CD4-positive, CD25-positive, alpha-beta regulatory T cell (primary cell): ENCODE data around the gene PPTC7. TPM values are rescaled to one million over a fixed set of nuclear protein-coding genes. Genes with fewer than 3 reads are reported as not detected.
"Not testable (repeated sequence)": the region's sequence is repeated elsewhere in the genome, so short reads cannot be mapped to it uniquely, and the experiment has no call there.

Experiments used
- ATAC-seq, 2 donors: fragments of 150-1000 bp; cut with Tn5 transposase; one replicate each; pipeline ENCODE4 v1.10.0; 2021; ENCODE audit warnings: low read depth in 2 of 2, moderate number of reproducible peaks in 2 of 2, moderate library complexity in 1 of 2
- DNase-seq, 3 donors: peaks; one replicate each; pipeline versions ENCODE4 v3.0.0 to v3.0.0-alpha.2; 2012 to 2022; ENCODE audit warnings: mixed read lengths in 1 of 3
- H3K27ac ChIP-seq: one replicate; pipeline ENCODE4 v1.7.0; 2013; ENCODE audit warnings: mild to moderate bottlenecking, low read length; ENCODE audit not compliant: insufficient read depth, poor library complexity, severe bottlenecking
- H3K27me3 ChIP-seq: one replicate; pipeline ENCODE4 v1.7.0; 2013; ENCODE audit warnings: low read length; ENCODE audit not compliant: control insufficient read depth, insufficient read depth
- H3K36me3 ChIP-seq: one replicate; pipeline ENCODE4 v1.7.0; 2013; ENCODE audit warnings: mild to moderate bottlenecking, low read length, moderate library complexity; ENCODE audit not compliant: control insufficient read depth, insufficient read depth
- H3K4me1 ChIP-seq: 2 replicates; pipeline ENCODE4 v1.7.0; 2013; ENCODE audit warnings: mild to moderate bottlenecking, low read length; ENCODE audit not compliant: insufficient read depth, control insufficient read depth, poor library complexity, severe bottlenecking
- H3K4me3 ChIP-seq: one replicate; pipeline ENCODE4 v1.7.0; 2013; ENCODE audit warnings: low read depth, mild to moderate bottlenecking, low read length, moderate library complexity
- H3K9me3 ChIP-seq, 2 experiments: 1 replicate in 1 of 2; 2 replicates in 1 of 2; pipeline ENCODE4 v1.7.0; 2013; ENCODE audit warnings: low read length in 2 of 2, mild to moderate bottlenecking in 1 of 2, moderate library complexity in 1 of 2; ENCODE audit not compliant: control insufficient read depth in 2 of 2
- H3K27ac Mint-ChIP-seq, 3 donors: one replicate each; pipeline ENCODE4 v1.8.0; 2020 to 2022; ENCODE audit warnings: mild to moderate bottlenecking in 3 of 3, mixed read lengths in 3 of 3, moderate library complexity in 2 of 3
- H3K27me3 Mint-ChIP-seq: one replicate; pipeline ENCODE4 v1.8.0; 2022; ENCODE audit warnings: mild to moderate bottlenecking, mixed read lengths
- H3K36me3 Mint-ChIP-seq: one replicate; pipeline ENCODE4 v1.8.0; 2020; ENCODE audit warnings: mixed read lengths
- H3K4me1 Mint-ChIP-seq, 4 donors: one replicate each; pipeline ENCODE4 v1.8.0; 2020 to 2022; ENCODE audit warnings: mixed read lengths in 4 of 4, mild to moderate bottlenecking in 1 of 4
- H3K4me3 Mint-ChIP-seq, 4 donors: one replicate each; pipeline ENCODE4 v1.8.0; 2020 to 2022; ENCODE audit warnings: mild to moderate bottlenecking in 4 of 4, mixed read lengths in 4 of 4, moderate library complexity in 3 of 4
- H3K9me3 Mint-ChIP-seq, 7 donors: one replicate each; pipeline ENCODE4 v1.8.0; 2020 to 2022; ENCODE audit warnings: mixed read lengths in 7 of 7, mild to moderate bottlenecking in 3 of 7, moderate library complexity in 2 of 7
- polyA plus RNA-seq, 4 donors: library from polyadenylated mRNA; unstranded; fragments of 300-500 nt; fragmentation: Illumina TruSeq; gene quantifications; one replicate each; pipeline ENCODE4 v1.2.3, GENCODE V29; 2021
- total RNA-seq: library from RNA; stranded (reverse); gene quantifications from one replicate; pipeline ENCODE4 v1.2.3, GENCODE V29; 2022

Gene PPTC7
- total and polyA plus RNA-seq, 5 donors from 2014 or later: 6.7 to 42.3 (median 9.4) TPM

DNA sequence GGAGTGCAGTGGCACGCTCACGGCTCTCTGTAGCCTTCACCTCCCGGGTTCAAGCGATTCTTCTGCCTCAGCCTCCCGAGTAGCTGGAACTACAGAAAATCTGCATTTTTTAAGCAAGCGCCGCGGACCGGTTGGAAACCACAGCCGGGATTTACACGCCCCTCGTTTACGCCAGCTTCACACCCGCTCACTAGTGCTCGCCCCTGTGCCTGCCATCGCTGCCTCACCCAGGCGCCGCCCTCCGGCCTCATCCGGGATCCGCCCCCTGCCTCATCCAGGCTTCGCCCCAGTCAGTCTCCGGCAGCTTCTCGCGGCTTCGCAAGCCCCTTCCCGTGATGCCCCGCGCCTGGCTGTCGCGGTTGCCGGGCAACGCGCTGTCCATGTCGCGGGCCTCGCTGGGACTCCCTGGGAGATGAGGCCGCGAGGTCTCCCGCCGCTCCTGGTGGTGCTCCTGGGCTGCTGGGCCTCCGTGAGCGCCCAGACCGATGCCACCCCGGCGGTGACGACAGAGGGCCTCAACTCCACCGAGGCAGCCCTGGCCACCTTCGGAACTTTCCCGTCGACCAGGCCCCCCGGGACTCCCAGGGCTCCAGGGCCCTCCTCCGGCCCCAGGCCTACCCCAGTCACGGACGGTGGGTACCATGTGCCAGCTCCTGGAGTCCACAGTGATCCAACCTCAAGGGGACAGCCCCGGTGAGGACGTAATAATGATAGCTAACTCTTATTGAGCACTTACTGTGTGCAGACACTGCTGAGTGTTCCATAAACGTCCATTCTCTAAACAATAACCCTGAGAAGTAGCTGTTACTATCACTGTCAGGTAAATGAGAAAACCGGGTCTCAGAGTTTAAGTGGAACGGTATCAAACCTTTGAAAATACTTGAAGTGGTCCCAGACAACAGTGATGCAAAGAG lies 30.9 kb upstream of the PPTC7 start, which contains the start of gene TCTN1:
Gene TCTN1 (plus strand): TSS at position 359 of the 914 bp plus-strand sequence. CDS start 54 bp downstream, at position 413.
- Histone ChIP-seq H3K27ac (peak within 1 kb of the TSS; percentile 78), H3K4me1 (peaks cover 9% of the 10 kb centered on the region), H3K9me3 (no peaks in the 10 kb centered on the region), H3K27me3 (no peaks in the 10 kb centered on the region), H3K36me3 (no peaks in the 10 kb centered on the region), H3K4me3 (peak within 1 kb of the TSS; percentile 68)
- peak within 1 kb of the TSS; percentile 63 to 90 (median 85) for H3K27ac Mint-ChIP-seq
- H3K27me3 Mint-ChIP-seq: peaks cover 4% of the 10 kb centered on the region
- ATAC-seq (peak; percentile 99 to 100), DNase-seq (peak; percentile 94 to 97 (median 94))
- peaks cover 5 to 22% (median 10%) of the 10 kb centered on the region in 4 donors for H3K4me1 Mint-ChIP-seq
- peak within 1 kb of the TSS; percentile 87 to 95 (median 89) for H3K4me3 Mint-ChIP-seq
- peaks cover 3% of the 10 kb centered on the region for H3K36me3 Mint-ChIP-seq
- H3K9me3 Mint-ChIP-seq: no peaks in the 10 kb centered on the region

DNA sequence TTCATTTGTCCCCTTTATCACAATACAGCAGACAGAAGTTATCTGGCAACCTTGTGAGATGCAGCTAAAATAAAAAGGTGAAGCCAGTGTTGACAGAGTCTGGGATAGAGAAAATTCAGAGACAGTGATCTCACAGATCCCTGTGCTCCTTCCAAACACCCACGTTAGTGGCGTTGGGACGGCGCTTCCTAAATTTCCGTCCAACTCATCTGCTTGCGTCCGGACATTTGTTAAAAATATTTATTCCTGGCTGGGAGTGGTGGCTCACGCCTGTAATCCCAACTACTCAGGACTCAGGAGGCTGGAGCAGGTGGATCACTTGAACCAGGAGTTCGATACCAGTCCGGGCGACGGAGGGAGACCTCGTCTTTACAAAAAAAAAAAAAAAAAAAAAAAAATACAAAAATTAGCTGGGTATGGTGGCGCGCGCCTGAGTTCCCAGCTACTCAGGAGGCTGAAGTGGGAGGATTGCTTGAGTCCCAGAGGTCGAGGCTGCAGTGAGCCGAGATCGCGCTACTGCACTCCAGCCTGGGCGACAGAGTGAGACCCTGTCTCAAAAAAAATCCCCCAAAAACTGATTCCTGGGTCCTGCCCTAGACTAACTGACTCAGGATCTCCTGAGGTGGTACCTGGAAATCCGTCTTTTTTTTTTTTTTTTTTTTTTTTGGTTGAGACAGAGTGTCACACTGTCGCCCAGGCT lies 30.1 kb upstream of the PPTC7 start:
- Mint-ChIP-seq H3K9me3 (no peaks in the 10 kb centered on the region), H3K36me3 (peaks cover 3% of the 10 kb centered on the region), H3K27me3 (peaks cover 4% of the 10 kb centered on the region), H3K4me1 (peaks cover 5 to 22% (median 10%) of the 10 kb centered on the region in 4 donors), H3K4me3 (peak overlapping the region; percentile 87 to 95 (median 89)), H3K27ac (peak overlapping the region; percentile 60 to 90 (median 85))
- DNase-seq (no peak), ATAC-seq (no peak)
- peaks cover 9% of the 10 kb centered on the region for H3K4me1 ChIP-seq
- peak overlapping the region; percentile 68 for H3K4me3 ChIP-seq
- H3K9me3 ChIP-seq: no peaks in the 10 kb centered on the region
- no peaks in the 10 kb centered on the region for H3K27me3 ChIP-seq
- peak overlapping the region; percentile 78 for H3K27ac ChIP-seq
- no peaks in the 10 kb centered on the region for H3K36me3 ChIP-seq

- Mint-ChIP-seq H3K9me3 (no peaks in the 10 kb centered on the region), H3K36me3 (no peaks in the 10 kb centered on the region), H3K4me1 (peaks cover 10 to 25% (median 18%) of the 10 kb centered on the region in 4 donors), H3K27me3 (no peaks in the 10 kb centered on the region), H3K27ac (peak overlapping the region; percentile 45 to 95 (median 92)), H3K4me3 (peak overlapping the region; percentile 82 to 96 (median 91))
- Histone ChIP-seq H3K4me1 (peaks cover 4% of the 10 kb centered on the region), H3K27me3 (no peaks in the 10 kb centered on the region), H3K36me3 (no peaks in the 10 kb centered on the region), H3K9me3 (no peaks in the 10 kb centered on the region), H3K4me3 (no peak overlapping the region), H3K27ac (no peak overlapping the region)
- DNase-seq (no peak), ATAC-seq (no peak)
Observed at GRCh38 chr12:110606253-110606611, 23.1 kb upstream of the PPTC7 start.

DNA sequence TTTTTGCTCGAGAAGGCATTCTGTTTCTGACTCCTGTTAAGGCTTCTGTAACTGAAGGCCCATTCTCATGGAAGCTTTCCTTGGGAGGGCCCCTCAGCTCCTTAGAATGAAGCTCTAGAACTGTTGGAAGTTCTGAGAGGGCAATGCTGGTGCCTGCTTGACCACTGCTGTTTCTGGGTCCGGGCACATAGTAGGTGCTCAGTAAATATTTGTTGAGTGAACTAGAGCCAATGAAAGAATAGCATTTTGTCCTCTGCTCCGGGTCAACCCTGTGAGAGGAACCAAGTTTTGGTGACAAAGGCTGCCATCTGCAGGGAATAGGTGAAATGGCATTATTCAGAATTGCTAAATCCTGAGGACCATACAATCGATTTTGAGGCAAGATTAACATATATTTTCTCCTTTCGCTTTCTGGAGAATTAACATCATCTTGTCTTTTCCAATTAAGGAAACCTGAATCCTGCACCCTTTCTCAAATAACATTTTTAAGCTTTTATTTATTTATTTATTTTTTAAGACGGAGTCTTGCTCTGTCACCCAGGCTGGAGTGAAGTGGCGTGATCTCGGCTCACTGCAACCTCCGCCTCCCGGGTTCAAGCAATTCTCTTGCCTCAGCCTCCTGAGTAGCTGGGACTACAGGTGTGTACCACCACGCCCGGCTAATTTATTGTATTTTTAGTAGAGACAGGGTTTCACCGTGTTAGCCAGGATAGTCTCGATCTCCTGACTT lies 19.1 kb upstream of the PPTC7 start:
- not testable (repeated sequence) for H3K9me3 ChIP-seq, H3K4me3 ChIP-seq, H3K4me1 ChIP-seq, H3K9me3 Mint-ChIP-seq, H3K27ac ChIP-seq, H3K27me3 Mint-ChIP-seq, H3K36me3 ChIP-seq, H3K27me3 ChIP-seq, H3K36me3 Mint-ChIP-seq
- peaks cover 9 to 24% (median 16%) of the 10 kb centered on the region in 4 donors for H3K4me1 Mint-ChIP-seq
- peak overlapping the region in 1 of 4 donors; percentile 33 for H3K4me3 Mint-ChIP-seq
- H3K27ac Mint-ChIP-seq: peak overlapping the region in 2 of 3 donors; percentile 31 to 69
- DNase-seq (peak; percentile 23 to 74 (median 66)), ATAC-seq (peak; percentile 70 to 72)

DNA sequence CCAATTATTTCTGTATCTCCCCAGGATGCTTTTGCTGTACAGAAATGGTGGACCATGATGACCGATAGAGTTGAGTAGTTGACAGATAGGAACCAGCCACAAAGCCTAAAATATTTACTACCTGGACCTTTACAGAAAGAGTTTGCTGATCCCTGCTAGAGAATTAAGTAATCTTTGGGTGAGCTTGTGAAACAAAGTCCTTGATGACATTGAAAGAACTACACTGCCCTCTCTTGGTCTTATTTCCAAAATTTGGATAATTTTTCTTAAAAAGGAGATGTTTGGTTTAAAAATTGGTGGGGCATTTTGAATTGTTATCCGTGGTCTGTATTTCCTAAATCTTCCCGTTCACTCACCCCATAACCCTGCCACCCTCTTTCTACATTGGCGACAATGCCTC lies 17.1 kb upstream of the PPTC7 start:
- H3K9me3 ChIP-seq: no peaks in the 10 kb centered on the region
- H3K27ac ChIP-seq: no peak overlapping the region
- no peak overlapping the region for H3K4me3 ChIP-seq
- Mint-ChIP-seq H3K4me1 (peaks cover 6 to 16% (median 10%) of the 10 kb centered on the region in 4 donors), H3K36me3 (no peaks in the 10 kb centered on the region), H3K27me3 (no peaks in the 10 kb centered on the region), H3K9me3 (no peaks in the 10 kb centered on the region), H3K27ac (no peak overlapping the region), H3K4me3 (peak overlapping the region in 1 of 4 donors; percentile 31)
- peak in 2 of 3 donors; percentile 60 to 77 for DNase-seq
- H3K27me3 ChIP-seq: no peaks in the 10 kb centered on the region
- ATAC-seq: peak in 1 of 2 donors; percentile 43
- H3K36me3 ChIP-seq: no peaks in the 10 kb centered on the region
- H3K4me1 ChIP-seq: peaks cover 4% of the 10 kb centered on the region

GRCh38 chr12:110599334-110599733 lies 16.2 kb upstream of the PPTC7 start:
- Mint-ChIP-seq H3K9me3 (no peaks in the 10 kb centered on the region), H3K27ac (no peak overlapping the region), H3K4me1 (peaks cover 6 to 13% (median 9%) of the 10 kb centered on the region in 4 donors), H3K27me3 (no peaks in the 10 kb centered on the region), H3K36me3 (no peaks in the 10 kb centered on the region), H3K4me3 (no peak overlapping the region)
- Histone ChIP-seq H3K27ac (no peak overlapping the region), H3K27me3 (no peaks in the 10 kb centered on the region), H3K36me3 (no peaks in the 10 kb centered on the region), H3K4me3 (no peak overlapping the region), H3K4me1 (peaks cover 4% of the 10 kb centered on the region), H3K9me3 (no peaks in the 10 kb centered on the region)
- ATAC-seq (no peak), DNase-seq (no peak)

DNA sequence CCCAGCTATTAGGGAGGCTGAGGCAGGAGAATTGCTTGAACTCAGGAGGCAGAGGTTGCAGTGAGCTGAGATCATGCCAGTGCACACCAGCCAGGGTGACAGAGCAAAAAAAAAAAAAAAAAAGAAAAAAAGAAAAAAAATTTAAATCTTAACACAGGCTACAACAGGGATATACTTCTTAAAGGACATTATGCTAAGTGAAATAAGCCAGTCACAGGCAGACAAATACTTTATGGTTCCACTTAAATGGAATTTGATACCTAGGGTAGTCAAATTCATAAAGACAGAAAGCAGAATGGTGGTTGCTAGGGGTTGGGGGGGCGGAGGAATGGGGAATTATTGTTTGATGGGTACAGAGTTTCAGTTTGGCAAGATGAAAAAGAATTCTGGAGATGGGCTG lies 14.8 kb upstream of the PPTC7 start:
- no peak overlapping the region for H3K4me3 Mint-ChIP-seq
- no peak for DNase-seq
- H3K4me1 Mint-ChIP-seq: peaks cover 6 to 11% (median 9%) of the 10 kb centered on the region in 4 donors
- peaks cover 4% of the 10 kb centered on the region for H3K4me1 ChIP-seq
- H3K36me3 Mint-ChIP-seq: no peaks in the 10 kb centered on the region
- no peaks in the 10 kb centered on the region for H3K36me3 ChIP-seq
- H3K27ac Mint-ChIP-seq: no peak overlapping the region
- ATAC-seq: no peak
- no peaks in the 10 kb centered on the region for H3K9me3 Mint-ChIP-seq
- no peaks in the 10 kb centered on the region for H3K27me3 ChIP-seq
- no peak overlapping the region for H3K4me3 ChIP-seq
- no peaks in the 10 kb centered on the region for H3K9me3 ChIP-seq
- no peak overlapping the region for H3K27ac ChIP-seq
- no peaks in the 10 kb centered on the region for H3K27me3 Mint-ChIP-seq
